ENCODE results near the gene GUSB. TPM values are rescaled to one million over a fixed set of nuclear protein-coding genes. Genes with fewer than 3 reads are reported as not detected.

GUSB gene
- total RNA-seq, 4 donors from 2014 or later: 10.7 to 27.1 (median 20.7) TPM

GRCh38 chr7:65931685-65932084 is 50.3 kb downstream of the GUSB start:
- H3K27ac ChIP-seq: no peak overlapping the region
- no peak for DNase-seq (ENCODE audit: low spot score in 2 of 2)
- WGBS: 95% methylated on average over 4 of the region's 4 CpGs
- no peaks in the 10 kb centered on the region for H3K27me3 ChIP-seq
- no peaks in the 10 kb centered on the region for H3K4me1 ChIP-seq
- H3K4me3 ChIP-seq: no peak overlapping the region
- H3K36me3 ChIP-seq: no peaks in the 10 kb centered on the region
- no peaks in the 10 kb centered on the region for H3K9me3 ChIP-seq
- TF ChIP-seq POLR2AphosphoS5 (IDR thresholded peaks at IDR 0.05): no peak
- TF ChIP-seq EP300 (IDR thresholded peaks at IDR 0.05): no peak
- TF ChIP-seq, protein P1, sequence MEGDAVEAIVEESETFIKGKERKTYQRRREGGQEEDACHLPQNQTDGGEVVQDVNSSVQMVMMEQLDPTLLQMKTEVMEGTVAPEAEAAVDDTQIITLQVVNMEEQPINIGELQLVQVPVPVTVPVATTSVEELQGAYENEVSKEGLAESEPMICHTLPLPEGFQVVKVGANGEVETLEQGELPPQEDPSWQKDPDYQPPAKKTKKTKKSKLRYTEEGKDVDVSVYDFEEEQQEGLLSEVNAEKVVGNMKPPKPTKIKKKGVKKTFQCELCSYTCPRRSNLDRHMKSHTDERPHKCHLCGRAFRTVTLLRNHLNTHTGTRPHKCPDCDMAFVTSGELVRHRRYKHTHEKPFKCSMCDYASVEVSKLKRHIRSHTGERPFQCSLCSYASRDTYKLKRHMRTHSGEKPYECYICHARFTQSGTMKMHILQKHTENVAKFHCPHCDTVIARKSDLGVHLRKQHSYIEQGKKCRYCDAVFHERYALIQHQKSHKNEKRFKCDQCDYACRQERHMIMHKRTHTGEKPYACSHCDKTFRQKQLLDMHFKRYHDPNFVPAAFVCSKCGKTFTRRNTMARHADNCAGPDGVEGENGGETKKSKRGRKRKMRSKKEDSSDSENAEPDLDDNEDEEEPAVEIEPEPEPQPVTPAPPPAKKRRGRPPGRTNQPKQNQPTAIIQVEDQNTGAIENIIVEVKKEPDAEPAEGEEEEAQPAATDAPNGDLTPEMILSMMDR (IDR thresholded peaks at IDR 0.05): no peak
- TF ChIP-seq POLR2A (IDR thresholded peaks at IDR 0.05): no peak

DNA sequence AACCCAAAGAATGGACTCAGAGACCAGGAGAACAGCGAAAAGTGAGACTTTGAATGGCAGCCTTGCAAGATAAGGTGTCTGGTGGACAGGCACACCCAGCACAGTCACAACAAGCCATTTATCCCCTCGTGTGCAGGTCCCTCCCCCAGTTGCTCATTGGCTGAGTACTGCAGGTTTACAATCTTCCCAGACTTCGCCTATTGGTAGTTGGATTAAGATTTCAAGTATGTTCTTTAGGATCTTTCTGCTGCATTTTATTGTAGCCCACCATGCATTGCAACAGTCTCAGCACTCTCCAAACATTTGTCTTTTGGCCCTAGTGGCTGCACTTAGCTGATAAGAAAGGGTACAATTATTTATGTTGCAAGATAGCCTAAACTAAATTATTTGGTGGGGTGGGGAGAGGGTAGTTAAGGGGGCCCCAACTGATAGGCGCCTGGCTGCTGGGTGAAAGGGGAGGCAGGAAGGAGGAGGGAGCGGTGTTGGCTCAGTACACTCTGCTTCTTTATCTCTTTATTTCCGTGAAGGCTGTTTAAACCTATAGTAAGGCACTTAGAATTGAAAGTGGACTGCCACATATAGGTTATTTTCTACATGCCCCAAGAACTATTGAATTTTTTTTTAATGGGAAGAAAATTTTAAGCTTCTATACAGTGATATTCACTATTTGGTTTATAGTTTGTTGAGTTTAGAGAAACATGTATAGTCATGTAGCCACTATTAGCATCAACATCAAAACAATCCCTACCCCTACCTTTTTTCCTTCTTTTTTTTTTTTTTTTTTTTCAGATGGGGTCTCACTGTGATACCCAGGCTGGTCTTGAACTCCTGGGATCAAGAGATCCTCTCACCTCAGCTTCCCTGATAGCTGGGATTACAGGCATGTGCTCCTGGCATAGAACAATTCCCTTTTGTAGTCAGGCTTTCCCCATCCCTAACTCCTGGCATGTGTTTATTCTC is 54.2 kb downstream of the GUSB start:
- no peak overlapping the region for H3K27ac ChIP-seq
- TF ChIP-seq POLR2A (IDR thresholded peaks at IDR 0.05) (no peak), EP300 (IDR thresholded peaks at IDR 0.05) (no peak), POLR2AphosphoS5 (IDR thresholded peaks at IDR 0.05) (no peak)
- TF ChIP-seq, protein P1 (IDR thresholded peaks at IDR 0.05): no peak
- no peak for DNase-seq (ENCODE audit: low spot score in 2 of 2)
- H3K27me3 ChIP-seq: no peaks in the 10 kb centered on the region
- no peaks in the 10 kb centered on the region for H3K9me3 ChIP-seq
- H3K4me3 ChIP-seq: no peak overlapping the region
- H3K4me1 ChIP-seq: no peaks in the 10 kb centered on the region
- 85% methylated on average over 6 of the region's 6 CpGs for WGBS
- no peaks in the 10 kb centered on the region for H3K36me3 ChIP-seq

- Histone ChIP-seq H3K9me3 (no peaks in the 10 kb centered on the region), H3K36me3 (no peaks in the 10 kb centered on the region), H3K27ac (no peak overlapping the region), H3K27me3 (no peaks in the 10 kb centered on the region), H3K4me1 (no peaks in the 10 kb centered on the region), H3K4me3 (no peak overlapping the region)
- DNase-seq (ENCODE audit: low spot score in 2 of 2): no peak
- TF ChIP-seq POLR2AphosphoS5 (IDR thresholded peaks at IDR 0.05): no peak
- TF ChIP-seq, protein P1 (IDR thresholded peaks at IDR 0.05): no peak
- TF ChIP-seq EP300 (IDR thresholded peaks at IDR 0.05): no peak
- no peak for TF ChIP-seq POLR2A (IDR thresholded peaks at IDR 0.05)
Observed at GRCh38 chr7:65926588-65926987, 55.4 kb downstream of the GUSB start.

DNA sequence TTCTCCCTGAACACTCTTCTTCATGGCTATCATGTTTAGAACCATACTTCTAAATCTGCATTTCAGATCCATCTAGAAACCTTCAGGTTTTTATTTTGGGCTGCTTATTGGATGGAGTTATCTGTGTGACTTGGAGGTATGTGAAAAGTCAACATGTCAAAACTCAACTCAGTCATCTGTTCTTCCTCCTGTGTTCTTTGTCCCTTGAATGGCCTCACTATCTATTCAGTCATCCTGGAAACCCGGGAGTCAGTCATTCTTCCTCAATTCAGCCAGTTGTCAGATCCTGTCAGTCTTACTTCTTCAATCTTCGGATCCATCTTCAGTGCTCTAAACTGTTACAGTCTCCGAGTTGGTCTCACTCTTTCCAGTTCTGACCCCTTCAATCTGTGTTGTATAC is 57.0 kb downstream of the GUSB start:
- 56% methylated on average over 3 of the region's 3 CpGs for WGBS
- no peaks in the 10 kb centered on the region for H3K4me1 ChIP-seq
- H3K27ac ChIP-seq: no peak overlapping the region
- no peaks in the 10 kb centered on the region for H3K9me3 ChIP-seq
- no peak overlapping the region for H3K4me3 ChIP-seq
- no peak for DNase-seq (ENCODE audit: low spot score in 2 of 2)
- H3K27me3 ChIP-seq: no peaks in the 10 kb centered on the region
- no peaks in the 10 kb centered on the region for H3K36me3 ChIP-seq
- no peak for TF ChIP-seq EP300 (IDR thresholded peaks at IDR 0.05)
- TF ChIP-seq POLR2AphosphoS5 (IDR thresholded peaks at IDR 0.05): no peak
- no peak for TF ChIP-seq POLR2A (IDR thresholded peaks at IDR 0.05)
- TF ChIP-seq, protein P1 (IDR thresholded peaks at IDR 0.05): no peak

DNA sequence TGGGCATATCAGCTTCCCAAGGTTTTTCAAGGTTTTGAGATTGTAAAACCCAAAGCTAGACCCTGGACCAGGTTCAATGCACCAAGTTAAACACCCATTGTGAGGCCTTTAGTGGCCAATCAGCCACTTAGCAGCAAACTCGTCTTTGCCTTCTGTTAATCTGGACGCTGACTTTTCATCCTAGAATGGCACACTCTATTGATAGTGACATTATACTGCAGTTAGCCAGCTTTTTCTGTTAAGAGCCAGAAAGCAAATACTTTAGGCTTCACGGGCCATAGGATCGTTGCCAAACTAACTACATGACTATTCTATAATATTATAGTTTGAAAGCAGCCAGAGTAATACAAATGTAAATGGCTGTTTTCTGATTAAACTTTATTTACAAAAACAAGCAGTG is 57.8 kb downstream of the GUSB start:
- Histone ChIP-seq H3K27me3 (no peaks in the 10 kb centered on the region), H3K9me3 (no peaks in the 10 kb centered on the region), H3K36me3 (no peaks in the 10 kb centered on the region), H3K4me3 (no peak overlapping the region), H3K27ac (no peak overlapping the region), H3K4me1 (no peaks in the 10 kb centered on the region)
- TF ChIP-seq POLR2A (IDR thresholded peaks at IDR 0.05): no peak
- no peak for TF ChIP-seq EP300 (IDR thresholded peaks at IDR 0.05)
- TF ChIP-seq, protein P1 (IDR thresholded peaks at IDR 0.05): no peak
- TF ChIP-seq POLR2AphosphoS5 (IDR thresholded peaks at IDR 0.05): no peak
- DNase-seq (ENCODE audit: low spot score in 2 of 2): no peak
- WGBS: 82% methylated on average over 4 of the region's 4 CpGs
